ENCODE results near the gene DNAH3.
"Not testable (repeated sequence)": the region's sequence is repeated elsewhere in the genome, so short reads cannot be mapped to it uniquely, and the experiment has no call there.

DNAH3 gene

GRCh38 chr16:21150375-21151001, at the start of gene DNAH3:
Gene DNAH3 (minus strand): TSS chr16:21150846. CDS start chr16:21150319, 527 bp downstream.
- no peak for DNase-seq

GRCh38 chr16:21199607-21200218, 49.1 kb upstream of the DNAH3 start:
- DNase-seq = no peak

- no peak for DNase-seq
Observed at GRCh38 chr16:21197621-21198020, 47.0 kb upstream of the DNAH3 start.

- DNase-seq = no peak
Observed at GRCh38 chr16:21197112-21197511, 46.5 kb upstream of the DNAH3 start.

- DNase-seq = not testable (repeated sequence)
Observed at GRCh38 chr16:21195330-21195729, 44.7 kb upstream of the DNAH3 start.

GRCh38 chr16:21194771-21195301, 44.2 kb upstream of the DNAH3 start:
- DNase-seq = no peak

GRCh38 chr16:21192991-21193390, 42.3 kb upstream of the DNAH3 start:
- DNase-seq = no peak

- DNase-seq = no peak
Observed at GRCh38 chr16:21190599-21190998, 40.0 kb upstream of the DNAH3 start.

- no peak for DNase-seq
Observed at GRCh38 chr16:21190013-21190412, 39.4 kb upstream of the DNAH3 start.

- no peak for DNase-seq
Observed at GRCh38 chr16:21189311-21189710, 38.7 kb upstream of the DNAH3 start.

- DNase-seq = no peak
Observed at GRCh38 chr16:21186326-21186691, 35.7 kb upstream of the DNAH3 start.

- DNase-seq = no peak
Observed at GRCh38 chr16:21185659-21186325, 35.1 kb upstream of the DNAH3 start.

GRCh38 chr16:21184834-21185233, 34.2 kb upstream of the DNAH3 start:
- DNase-seq = no peak

- DNase-seq = no peak
Observed at GRCh38 chr16:21183995-21184394, 33.3 kb upstream of the DNAH3 start.

GRCh38 chr16:21179983-21180365, 29.3 kb upstream of the DNAH3 start:
- no peak for DNase-seq

- DNase-seq = no peak
Observed at GRCh38 chr16:21179126-21179982, 28.7 kb upstream of the DNAH3 start.

- DNase-seq = no peak
Observed at GRCh38 chr16:21175397-21175796, 24.8 kb upstream of the DNAH3 start.

GRCh38 chr16:21172650-21173049, 22.0 kb upstream of the DNAH3 start:
- no peak for DNase-seq

- DNase-seq = not testable (repeated sequence)
Observed at GRCh38 chr16:21170116-21170515, 19.5 kb upstream of the DNAH3 start.

GRCh38 chr16:21169249-21169981, 18.8 kb upstream of the DNAH3 start:
- no peak for DNase-seq

- no peak for DNase-seq
Observed at GRCh38 chr16:21167929-21168602, 17.4 kb upstream of the DNAH3 start.

GRCh38 chr16:21167360-21167759, 16.7 kb upstream of the DNAH3 start:
- DNase-seq = no peak

Data from KG1 (cell line).